Kidney epithelial cell (primary cell): Measurements from ENCODE around the gene RASL11A. TPM values are rescaled to one million over a fixed set of nuclear protein-coding genes. Genes with fewer than 3 reads are reported as not detected.

Source experiments
- DNase-seq: peaks from one replicate; pipeline ENCODE4 v3.0.0-alpha.2; 2010; ENCODE audit warnings: low read depth
- H3K27me3 ChIP-seq: 2 replicates; pipeline ENCODE4 v1.6.0; 2011; ENCODE audit warnings: low read length; ENCODE audit not compliant: control insufficient read depth, insufficient read depth
- H3K36me3 ChIP-seq: 2 replicates; pipeline ENCODE4 v1.5.1; 2011; ENCODE audit warnings: low read length; ENCODE audit not compliant: control insufficient read depth, insufficient read depth
- H3K4me3 ChIP-seq: 2 replicates; pipeline ENCODE4 v1.5.1; 2011; ENCODE audit warnings: low read depth, mild to moderate bottlenecking, control low read depth, low read length
- total RNA-seq: library from RNA; depleted of rRNA; stranded (reverse); fragments of >200 nt; gene quantifications from 2 replicates; pipeline ENCODE4 v1.2.3, GENCODE V29; 2015
- TF ChIP-seq, protein P1 (sequence below): IDR thresholded peaks from 2 replicates; pipeline ENCODE4 v1.5.1; 2011; ENCODE audit warnings: mild to moderate bottlenecking, moderate library complexity, low read length, control low read depth, inconsistent platforms; ENCODE audit not compliant: insufficient read depth, poor library complexity, severe bottlenecking

RASL11A gene
- total RNA-seq, 1 donor from 2014 or later, result 1.6 TPM

- Histone ChIP-seq H3K27me3 (no peaks in the 10 kb centered on the region), H3K4me3 (no peak overlapping the region), H3K36me3 (no peaks in the 10 kb centered on the region)
- DNase-seq, result no peak
- TF ChIP-seq, protein P1, sequence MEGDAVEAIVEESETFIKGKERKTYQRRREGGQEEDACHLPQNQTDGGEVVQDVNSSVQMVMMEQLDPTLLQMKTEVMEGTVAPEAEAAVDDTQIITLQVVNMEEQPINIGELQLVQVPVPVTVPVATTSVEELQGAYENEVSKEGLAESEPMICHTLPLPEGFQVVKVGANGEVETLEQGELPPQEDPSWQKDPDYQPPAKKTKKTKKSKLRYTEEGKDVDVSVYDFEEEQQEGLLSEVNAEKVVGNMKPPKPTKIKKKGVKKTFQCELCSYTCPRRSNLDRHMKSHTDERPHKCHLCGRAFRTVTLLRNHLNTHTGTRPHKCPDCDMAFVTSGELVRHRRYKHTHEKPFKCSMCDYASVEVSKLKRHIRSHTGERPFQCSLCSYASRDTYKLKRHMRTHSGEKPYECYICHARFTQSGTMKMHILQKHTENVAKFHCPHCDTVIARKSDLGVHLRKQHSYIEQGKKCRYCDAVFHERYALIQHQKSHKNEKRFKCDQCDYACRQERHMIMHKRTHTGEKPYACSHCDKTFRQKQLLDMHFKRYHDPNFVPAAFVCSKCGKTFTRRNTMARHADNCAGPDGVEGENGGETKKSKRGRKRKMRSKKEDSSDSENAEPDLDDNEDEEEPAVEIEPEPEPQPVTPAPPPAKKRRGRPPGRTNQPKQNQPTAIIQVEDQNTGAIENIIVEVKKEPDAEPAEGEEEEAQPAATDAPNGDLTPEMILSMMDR, result no peak
Observed at GRCh38 chr13:27280009-27280656, 9.5 kb downstream of the RASL11A start.

- Histone ChIP-seq H3K36me3 (no peaks in the 10 kb centered on the region), H3K4me3 (no peak overlapping the region), H3K27me3 (no peaks in the 10 kb centered on the region)
- DNase-seq, result no peak
- TF ChIP-seq, protein P1, result no peak
Observed at GRCh38 chr13:27280841-27281240, 10.2 kb downstream of the RASL11A start.

DNA sequence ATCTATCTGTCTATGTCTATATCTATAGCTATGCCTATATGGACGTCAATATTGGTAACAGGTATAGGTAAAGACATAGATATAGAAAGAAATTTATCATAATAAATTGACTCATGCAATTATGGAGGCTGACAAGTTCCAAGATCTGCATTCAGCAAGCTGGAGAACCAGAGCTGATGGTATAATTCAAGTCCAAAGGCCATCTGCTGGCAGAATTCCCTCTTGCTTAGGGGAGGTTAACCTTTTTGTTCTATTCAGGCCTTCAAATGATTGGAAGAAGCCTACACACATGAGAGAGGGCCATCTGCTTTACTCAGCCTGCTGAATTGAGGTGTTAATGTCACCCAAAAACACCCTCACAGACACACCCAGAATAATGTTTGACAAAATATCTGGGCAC is 10.8 kb downstream of the RASL11A start:
- DNase-seq, result no peak
- Histone ChIP-seq H3K27me3 (no peaks in the 10 kb centered on the region), H3K4me3 (no peak overlapping the region), H3K36me3 (no peaks in the 10 kb centered on the region)
- TF ChIP-seq, protein P1, result peak; percentile 11

DNA sequence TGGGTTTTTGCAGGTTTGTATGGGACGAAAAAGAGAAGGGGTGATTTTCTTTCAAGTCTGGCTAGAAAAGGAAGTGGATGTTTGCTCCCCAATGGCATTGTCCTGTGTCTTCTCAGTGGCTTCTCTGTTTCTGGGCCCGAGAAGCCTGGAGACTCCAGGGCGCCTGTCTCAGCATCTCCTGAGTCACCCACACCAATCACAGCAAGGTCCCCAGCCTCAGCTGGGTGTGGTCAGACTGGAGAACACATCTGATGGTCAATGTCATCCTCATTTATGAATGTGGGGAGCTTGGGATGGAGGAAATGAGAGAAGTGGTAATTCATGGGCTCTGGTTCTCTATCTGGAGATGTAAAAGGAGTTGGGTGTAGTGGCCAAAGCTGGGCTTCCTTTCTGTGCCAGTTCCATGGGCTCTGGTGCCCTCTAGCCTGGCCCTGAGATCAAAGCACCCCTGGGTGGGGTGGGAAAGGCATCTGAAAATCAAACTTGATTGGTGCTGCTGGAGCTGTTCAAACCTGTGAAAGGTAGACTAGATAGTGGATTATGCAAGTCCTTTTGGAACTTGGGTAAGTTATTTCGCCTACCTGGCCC is 13.4 kb downstream of the RASL11A start:
- TF ChIP-seq, protein P1, result peak; percentile 48
- no peak for DNase-seq

GRCh38 chr13:27288392-27288791 is 17.8 kb downstream of the RASL11A start:
- TF ChIP-seq, protein P1, result no peak
- no peak for DNase-seq
- no peaks in the 10 kb centered on the region for H3K27me3 ChIP-seq

More for the DNA sequence above, 13.4 kb downstream of the RASL11A start:
- no peaks in the 10 kb centered on the region for H3K36me3 ChIP-seq
- no peaks in the 10 kb centered on the region for H3K27me3 ChIP-seq
- no peak overlapping the region for H3K4me3 ChIP-seq

More at GRCh38 chr13:27288392-27288791, 17.8 kb downstream of the RASL11A start:
- Histone ChIP-seq H3K4me3 (no peak overlapping the region), H3K36me3 (no peaks in the 10 kb centered on the region)
